Measurements from ENCODE around the gene THBS2.

Gene THBS2

GRCh38 chr6:169230946-169231789, 22.5 kb downstream of the THBS2 start:
- no peak for DNase-seq (ENCODE audit: low read depth)

- no peak for DNase-seq (ENCODE audit: low read depth)
Measured at GRCh38 chr6:169230322-169230665, 23.4 kb downstream of the THBS2 start.

GRCh38 chr6:169229615-169230321, 23.9 kb downstream of the THBS2 start:
- DNase-seq (ENCODE audit: low read depth): no peak

GRCh38 chr6:169227116-169227515, 26.5 kb downstream of the THBS2 start:
- no peak for DNase-seq (ENCODE audit: low read depth)

GRCh38 chr6:169225887-169226286, 27.8 kb downstream of the THBS2 start:
- DNase-seq (ENCODE audit: low read depth): no peak

- no peak for DNase-seq (ENCODE audit: low read depth)
Measured at GRCh38 chr6:169225131-169225576, 28.5 kb downstream of the THBS2 start.

GRCh38 chr6:169224716-169225115, 28.9 kb downstream of the THBS2 start:
- no peak for DNase-seq (ENCODE audit: low read depth)

GRCh38 chr6:169224185-169224695, 29.4 kb downstream of the THBS2 start:
- DNase-seq (ENCODE audit: low read depth): no peak

- DNase-seq (ENCODE audit: low read depth): no peak
Measured at GRCh38 chr6:169223006-169223405, 30.6 kb downstream of the THBS2 start.

GRCh38 chr6:169222126-169222525, 31.5 kb downstream of the THBS2 start:
- no peak for DNase-seq (ENCODE audit: low read depth)

- DNase-seq (ENCODE audit: low read depth): no peak
Measured at GRCh38 chr6:169221264-169221663, 32.4 kb downstream of the THBS2 start.

- DNase-seq (ENCODE audit: low read depth): no peak
Measured at GRCh38 chr6:169220068-169220964, 33.3 kb downstream of the THBS2 start.

GRCh38 chr6:169217972-169218371, 35.7 kb downstream of the THBS2 start:
- no peak for DNase-seq (ENCODE audit: low read depth)

- no peak for DNase-seq (ENCODE audit: low read depth)
Measured at GRCh38 chr6:169216830-169217229, 36.8 kb downstream of the THBS2 start.

GRCh38 chr6:169215201-169215681, 38.4 kb downstream of the THBS2 start:
- DNase-seq (ENCODE audit: low read depth): no peak

- peak; percentile 93 for DNase-seq (ENCODE audit: low read depth)
Measured at GRCh38 chr6:169214789-169215188, 38.9 kb downstream of the THBS2 start.

GRCh38 chr6:169213814-169214520, 39.7 kb downstream of the THBS2 start:
- no peak for DNase-seq (ENCODE audit: low read depth)

GRCh38 chr6:169212897-169213813, 40.5 kb downstream of the THBS2 start:
- DNase-seq (ENCODE audit: low read depth): peak; percentile 65

- DNase-seq (ENCODE audit: low read depth): no peak
Measured at GRCh38 chr6:169212436-169212835, 41.2 kb downstream of the THBS2 start.

- no peak for DNase-seq (ENCODE audit: low read depth)
Measured at GRCh38 chr6:169211881-169212280, 41.8 kb downstream of the THBS2 start.

Data from GM04504 (cell line).